NCI-H2227 treated with DMSO at 0.1 percent for 48 hours (cell line): ENCODE measurements around the gene RECQL.
"Not testable (repeated sequence)": the region's sequence is repeated elsewhere in the genome, so short reads cannot be mapped to it uniquely, and the experiment has no call there.

Experiments used
- DNase-seq: peaks from one replicate; lab custom pipeline; 2025; lab: John Stamatoyannopoulos, UW

Gene RECQL

DNA sequence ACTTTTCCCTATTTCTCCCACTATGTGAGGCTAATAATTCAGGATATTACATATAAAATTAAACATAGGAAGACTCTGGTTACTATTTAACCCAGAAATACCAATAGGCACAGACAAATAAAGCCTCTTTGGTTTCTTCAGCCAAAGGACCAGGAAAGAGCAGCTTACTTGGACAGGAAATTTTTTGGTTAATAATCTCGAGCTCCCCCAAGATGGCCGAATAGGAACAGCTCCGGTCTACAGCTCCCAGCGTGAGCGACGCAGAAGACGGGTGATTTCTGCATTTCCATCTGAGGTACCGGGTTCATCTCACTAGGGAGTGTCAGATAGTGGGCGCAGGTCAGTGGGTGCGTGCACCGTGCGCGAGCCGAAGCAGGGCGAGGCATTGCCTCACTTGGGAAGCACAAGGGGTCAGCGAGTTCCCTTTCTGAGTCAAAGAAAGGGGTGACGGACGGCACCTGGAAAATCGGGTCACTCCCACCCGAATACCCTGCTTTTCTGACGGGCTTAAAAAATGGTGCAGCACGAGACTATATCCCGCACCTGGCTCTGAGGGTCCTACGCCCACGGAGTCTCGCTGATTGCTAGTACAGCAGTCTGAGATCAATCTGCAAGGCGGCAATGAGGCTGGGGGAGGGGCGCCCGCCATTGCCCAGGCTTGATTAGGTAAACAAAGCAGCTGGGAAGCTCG is 82.3 kb downstream of the RECQL start:
- DNase-seq: not testable (repeated sequence)
